Astrocyte (in vitro differentiated cells and primary cell): ENCODE measurements around the gene PRSS50. TPM values are rescaled to one million over a fixed set of nuclear protein-coding genes. Genes with fewer than 3 reads are reported as not detected.

Experiments used
- DNase-seq: peaks from one replicate; pipeline ENCODE4 v3.0.0-alpha.2; 2010; ENCODE audit warnings: low read depth
- FAIRE-seq: peaks from 2 replicates; lab custom pipeline; 2011; peaks lifted over from hg19 to GRCh38; lab: Jason Lieb, UNC
- H2AFZ ChIP-seq: 2 replicates; pipeline ENCODE4 v1.6.0; 2012; ENCODE audit warnings: low read depth, low read length, inconsistent platforms
- H3K27ac ChIP-seq: 2 replicates; pipeline ENCODE4 v1.5.1; 2011; ENCODE audit warnings: low read depth, low read length, inconsistent platforms
- H3K27me3 ChIP-seq: 2 replicates; pipeline ENCODE4 v1.6.0; 2011; ENCODE audit warnings: low read length, inconsistent platforms; ENCODE audit not compliant: insufficient read depth
- H3K36me3 ChIP-seq: 2 replicates; pipeline ENCODE4 v1.5.1; 2011; ENCODE audit warnings: low read length, inconsistent platforms; ENCODE audit not compliant: insufficient read depth
- H3K4me1 ChIP-seq: 2 replicates; pipeline ENCODE4 v1.5.1; 2011; ENCODE audit warnings: low read length, inconsistent platforms; ENCODE audit not compliant: insufficient read depth
- H3K4me2 ChIP-seq: 2 replicates; pipeline ENCODE4 v1.6.0; 2012; ENCODE audit warnings: low read length, inconsistent platforms
- H3K4me3 ChIP-seq: 2 replicates; pipeline ENCODE4 v1.5.1; 2011; ENCODE audit warnings: low read depth, mild to moderate bottlenecking, low read length, inconsistent platforms; ENCODE audit not compliant: insufficient read depth
- H3K79me2 ChIP-seq: 2 replicates; pipeline ENCODE4 v1.6.0; 2012; ENCODE audit warnings: mild to moderate bottlenecking, low read length, inconsistent platforms; ENCODE audit not compliant: insufficient read depth
- H3K9ac ChIP-seq: 2 replicates; pipeline ENCODE4 v1.6.0; 2012; ENCODE audit warnings: mild to moderate bottlenecking, low read length, inconsistent platforms
- H3K9me3 ChIP-seq: 2 replicates; pipeline ENCODE4 v1.5.1; 2012; ENCODE audit warnings: low read depth, mild to moderate bottlenecking, low read length, inconsistent platforms; ENCODE audit not compliant: insufficient read depth
- H4K20me1 ChIP-seq: 2 replicates; pipeline ENCODE4 v1.6.0; 2012; ENCODE audit warnings: low read length, inconsistent platforms; ENCODE audit not compliant: insufficient read depth
- H3K27ac Mint-ChIP-seq: one replicate; pipeline ENCODE4 v1.8.0; 2021; ENCODE audit warnings: mild to moderate bottlenecking, mixed read lengths; ENCODE audit not compliant: unreplicated experiment
- H3K27me3 Mint-ChIP-seq: one replicate; pipeline ENCODE4 v1.8.0; 2021; ENCODE audit warnings: low read depth, mixed read lengths; ENCODE audit not compliant: unreplicated experiment
- H3K36me3 Mint-ChIP-seq: one replicate; pipeline ENCODE4 v1.8.0; 2021; ENCODE audit warnings: low read depth, mixed read lengths; ENCODE audit not compliant: unreplicated experiment
- H3K4me1 Mint-ChIP-seq: one replicate; pipeline ENCODE4 v1.8.0; 2021; ENCODE audit warnings: low read depth, mixed read lengths; ENCODE audit not compliant: unreplicated experiment
- H3K4me3 Mint-ChIP-seq: one replicate; pipeline ENCODE4 v1.8.0; 2021; ENCODE audit warnings: mild to moderate bottlenecking, moderate library complexity, mixed read lengths; ENCODE audit not compliant: unreplicated experiment
- H3K9me3 Mint-ChIP-seq: one replicate; pipeline ENCODE4 v1.8.0; 2021; ENCODE audit warnings: mild to moderate bottlenecking, mixed read lengths; ENCODE audit not compliant: unreplicated experiment
- CTCF ChIP-seq: IDR thresholded peaks from 2 replicates; pipeline ENCODE4 v1.5.1; 2011; ENCODE audit warnings: low read depth, mild to moderate bottlenecking, inconsistent platforms, low read length, moderate library complexity; ENCODE audit not compliant: insufficient read depth
- EZH2 ChIP-seq: IDR thresholded peaks from 2 replicates; pipeline ENCODE4 v1.6.1; 2012; ENCODE audit warnings: mild to moderate bottlenecking, low read length, inconsistent platforms; ENCODE audit not compliant: insufficient read depth
- total RNA-seq: library from RNA; stranded (reverse); gene quantifications from 2 replicates; pipeline ENCODE4 v1.2.1, GENCODE V29; 2021

Gene PRSS50
- total RNA-seq, 1 donor from 2014 or later = not detected

GRCh38 chr3:46673151-46674030 lies 44.3 kb downstream of the PRSS50 start:
- Histone ChIP-seq H3K9ac (no peak overlapping the region), H2AFZ (no peak overlapping the region), H3K27ac (no peak overlapping the region), H3K4me3 (no peak overlapping the region), H4K20me1 (no peaks in the 10 kb centered on the region), H3K36me3 (no peaks in the 10 kb centered on the region), H3K79me2 (no peaks in the 10 kb centered on the region), H3K27me3 (no peaks in the 10 kb centered on the region), H3K4me2 (no peak overlapping the region), H3K9me3 (no peaks in the 10 kb centered on the region), H3K4me1 (no peaks in the 10 kb centered on the region)
- Mint-ChIP-seq H3K36me3 (peaks cover 22% of the 10 kb centered on the region), H3K4me3 (no peak overlapping the region), H3K27me3 (peaks cover 21% of the 10 kb centered on the region), H3K9me3 (peaks cover 5% of the 10 kb centered on the region), H3K27ac (no peak overlapping the region), H3K4me1 (no peaks in the 10 kb centered on the region)
- TF ChIP-seq EZH2 (no peak), CTCF (no peak)
- FAIRE-seq (no peak), DNase-seq (no peak)

DNA sequence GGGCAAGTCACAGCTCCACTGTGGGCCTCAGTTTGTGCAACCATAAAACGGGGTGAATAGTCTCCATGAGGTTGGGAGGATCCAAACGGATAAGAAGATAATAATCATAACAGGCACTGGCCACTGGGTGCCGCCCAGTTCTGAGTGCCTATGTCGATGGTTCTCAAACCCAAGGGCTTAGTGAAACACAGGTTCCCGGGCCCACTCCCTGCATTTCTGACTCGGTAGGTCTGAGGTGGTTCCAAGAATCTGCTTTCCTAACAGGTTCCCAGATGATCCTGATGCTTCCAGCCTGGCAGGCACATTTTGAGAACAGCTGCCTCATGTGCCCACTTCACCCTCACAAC lies 45.3 kb downstream of the PRSS50 start:
- H3K36me3 Mint-ChIP-seq = peaks cover 22% of the 10 kb centered on the region
- peaks cover 20% of the 10 kb centered on the region for H3K27me3 Mint-ChIP-seq
- no peaks in the 10 kb centered on the region for H4K20me1 ChIP-seq
- peaks cover 5% of the 10 kb centered on the region for H3K9me3 Mint-ChIP-seq
- TF ChIP-seq EZH2 (no peak), CTCF (no peak)
- no peaks in the 10 kb centered on the region for H3K9me3 ChIP-seq
- no peak overlapping the region for H3K27ac ChIP-seq
- FAIRE-seq (no peak), DNase-seq (no peak)
- H3K4me1 Mint-ChIP-seq = peaks cover 1% of the 10 kb centered on the region
- no peaks in the 10 kb centered on the region for H3K4me1 ChIP-seq
- no peak overlapping the region for H3K4me3 Mint-ChIP-seq
- H3K36me3 ChIP-seq = no peaks in the 10 kb centered on the region
- H2AFZ ChIP-seq = no peak overlapping the region
- H3K79me2 ChIP-seq = no peaks in the 10 kb centered on the region
- no peaks in the 10 kb centered on the region for H3K27me3 ChIP-seq
- H3K4me3 ChIP-seq = no peak overlapping the region
- H3K27ac Mint-ChIP-seq = no peak overlapping the region
- H3K4me2 ChIP-seq = no peak overlapping the region
- no peak overlapping the region for H3K9ac ChIP-seq
